Epithelial cell of prostate (primary cell): ENCODE results near the gene RFK.
"Not testable (repeated sequence)": the region's sequence is repeated elsewhere in the genome, so short reads cannot be mapped to it uniquely, and the experiment has no call there.

Experiments used
- DNase-seq: peaks from one replicate; pipeline ENCODE4 v3.0.0-alpha.2; 2011; ENCODE audit warnings: low read depth, low spot score
- H3K27ac ChIP-seq: fragments of 450-650 bp; 2 replicates; pipeline ENCODE4 v1.5.1; 2017; ENCODE audit warnings: mild to moderate bottlenecking

Gene RFK

GRCh38 chr9:76394195-76394959, at the start of gene RFK:
Gene RFK, minus strand, starts transcription at chr9:76394426. Its CDS starts 255 bp downstream, at chr9:76394171.
- peak; percentile 66 for DNase-seq
- H3K27ac ChIP-seq = peak within 1 kb of the TSS; percentile 78

GRCh38 chr9:76443887-76444286, 49.7 kb upstream of the RFK start:
- DNase-seq = no peak
- no peak overlapping the region for H3K27ac ChIP-seq

GRCh38 chr9:76441551-76442322, 47.5 kb upstream of the RFK start:
- DNase-seq = no peak

GRCh38 chr9:76438841-76439588, 44.8 kb upstream of the RFK start:
- no peak overlapping the region for H3K27ac ChIP-seq

More at GRCh38 chr9:76441551-76442322, 47.5 kb upstream of the RFK start:
- H3K27ac ChIP-seq = no peak overlapping the region

GRCh38 chr9:76437017-76437699, 42.9 kb upstream of the RFK start:
- H3K27ac ChIP-seq, DNase-seq: not testable (repeated sequence)

More at GRCh38 chr9:76438841-76439588, 44.8 kb upstream of the RFK start:
- DNase-seq = no peak

- not testable (repeated sequence) for H3K27ac ChIP-seq, DNase-seq
Observed at GRCh38 chr9:76434897-76435296, 40.7 kb upstream of the RFK start.

- no peak for DNase-seq
Observed at GRCh38 chr9:76433836-76434235, 39.6 kb upstream of the RFK start.

GRCh38 chr9:76433406-76433805, 39.2 kb upstream of the RFK start:
- no peak for DNase-seq
- H3K27ac ChIP-seq = no peak overlapping the region

More at GRCh38 chr9:76433836-76434235, 39.6 kb upstream of the RFK start:
- no peak overlapping the region for H3K27ac ChIP-seq

- DNase-seq = no peak
Observed at GRCh38 chr9:76431601-76432000, 37.4 kb upstream of the RFK start.

GRCh38 chr9:76426807-76427419, 32.7 kb upstream of the RFK start:
- H3K27ac ChIP-seq = no peak overlapping the region
- DNase-seq = no peak

More at GRCh38 chr9:76431601-76432000, 37.4 kb upstream of the RFK start:
- no peak overlapping the region for H3K27ac ChIP-seq

- DNase-seq = no peak
Observed at GRCh38 chr9:76425677-76426453, 31.6 kb upstream of the RFK start.

GRCh38 chr9:76424491-76424890, 30.3 kb upstream of the RFK start:
- no peak overlapping the region for H3K27ac ChIP-seq
- DNase-seq = no peak

More at GRCh38 chr9:76425677-76426453, 31.6 kb upstream of the RFK start:
- H3K27ac ChIP-seq = no peak overlapping the region

GRCh38 chr9:76423216-76424177, 29.3 kb upstream of the RFK start:
- no peak for DNase-seq
- H3K27ac ChIP-seq = no peak overlapping the region

GRCh38 chr9:76419782-76420380, 25.7 kb upstream of the RFK start:
- no peak for DNase-seq
- H3K27ac ChIP-seq = no peak overlapping the region

GRCh38 chr9:76417394-76417793, 23.2 kb upstream of the RFK start:
- no peak overlapping the region for H3K27ac ChIP-seq
- no peak for DNase-seq

GRCh38 chr9:76415731-76416130, 21.5 kb upstream of the RFK start:
- H3K27ac ChIP-seq = no peak overlapping the region
- no peak for DNase-seq

- DNase-seq = no peak
- peak overlapping the region; percentile 17 for H3K27ac ChIP-seq
Observed at GRCh38 chr9:76415154-76415553, 20.9 kb upstream of the RFK start.
